GM18868 (cell line): Measurements from ENCODE around the gene AGBL4.

Experiments used
- ATAC-seq: cut with Tn5 transposase; IDR thresholded peaks from one replicate; pipeline ENCODE4 v1.9.1; 2021; ENCODE audit warnings: mild to moderate bottlenecking, moderate library complexity; ENCODE audit not compliant: unreplicated experiment

The AGBL4 gene

DNA sequence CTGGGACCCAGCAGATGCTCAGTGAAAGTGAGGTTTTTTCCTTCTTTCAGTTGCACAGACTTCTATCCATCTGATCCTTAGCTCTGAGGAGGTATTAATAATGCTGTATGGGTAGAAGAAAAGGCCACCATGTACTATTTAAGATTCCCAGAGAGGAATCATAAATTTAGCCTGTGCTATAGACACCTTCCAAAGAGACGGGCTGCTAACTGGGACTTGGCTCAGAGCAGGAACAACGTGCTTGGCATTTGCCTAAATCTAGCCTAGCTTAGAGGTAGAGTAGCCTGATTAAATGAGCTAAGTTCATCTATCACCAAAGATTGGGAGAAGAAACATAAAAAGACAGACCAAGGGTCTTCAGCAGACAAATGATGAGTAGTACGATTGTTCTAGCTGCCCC lies 1070.1 kb downstream of the AGBL4 start:
- no peak for ATAC-seq

GRCh38 chr1:48948562-48948961 lies 1075.2 kb downstream of the AGBL4 start:
- no peak for ATAC-seq

- no peak for ATAC-seq
Observed at GRCh38 chr1:48947761-48948537, 1075.8 kb downstream of the AGBL4 start.

GRCh38 chr1:48946070-48946469 lies 1077.7 kb downstream of the AGBL4 start:
- ATAC-seq, result no peak

DNA sequence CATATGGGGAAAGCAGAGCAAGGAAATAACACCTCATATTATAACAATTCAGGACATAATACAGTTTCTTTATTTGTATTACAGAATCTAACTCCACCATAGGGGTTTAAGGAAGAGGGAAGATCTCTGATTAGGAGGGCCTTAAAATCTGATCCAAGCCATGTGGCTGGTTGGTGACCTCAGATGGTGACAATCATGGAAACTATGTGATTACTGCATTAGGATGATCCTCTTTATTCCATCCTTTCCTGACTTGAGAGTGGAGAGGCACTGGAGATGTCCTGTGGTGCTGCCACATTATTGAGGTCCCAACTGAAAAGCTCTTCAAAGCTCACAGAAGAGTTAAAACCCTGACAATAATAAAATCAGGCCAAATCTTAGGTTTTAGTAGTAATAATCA lies 1078.9 kb downstream of the AGBL4 start:
- ATAC-seq, result no peak

- no peak for ATAC-seq
Observed at GRCh38 chr1:48943826-48944225, 1079.9 kb downstream of the AGBL4 start.

DNA sequence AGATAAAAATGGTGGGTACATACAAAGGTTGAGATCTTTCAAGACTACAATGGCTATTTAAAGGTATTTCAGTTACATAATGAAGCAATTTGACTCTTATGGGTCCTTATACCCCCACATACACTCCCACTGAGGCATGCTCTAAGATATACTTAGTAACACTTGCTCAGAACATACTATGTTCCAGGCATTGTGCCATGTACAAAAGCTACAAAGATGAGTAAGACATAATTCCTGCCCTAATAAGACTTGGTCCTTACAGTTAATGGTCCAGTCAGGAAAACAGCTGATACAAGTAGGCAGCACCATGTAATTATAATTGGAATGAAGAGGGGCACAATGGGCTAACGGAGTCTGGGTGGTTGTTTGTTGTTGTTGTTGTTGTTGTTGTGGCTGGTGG lies 1080.4 kb downstream of the AGBL4 start:
- no peak for ATAC-seq

DNA sequence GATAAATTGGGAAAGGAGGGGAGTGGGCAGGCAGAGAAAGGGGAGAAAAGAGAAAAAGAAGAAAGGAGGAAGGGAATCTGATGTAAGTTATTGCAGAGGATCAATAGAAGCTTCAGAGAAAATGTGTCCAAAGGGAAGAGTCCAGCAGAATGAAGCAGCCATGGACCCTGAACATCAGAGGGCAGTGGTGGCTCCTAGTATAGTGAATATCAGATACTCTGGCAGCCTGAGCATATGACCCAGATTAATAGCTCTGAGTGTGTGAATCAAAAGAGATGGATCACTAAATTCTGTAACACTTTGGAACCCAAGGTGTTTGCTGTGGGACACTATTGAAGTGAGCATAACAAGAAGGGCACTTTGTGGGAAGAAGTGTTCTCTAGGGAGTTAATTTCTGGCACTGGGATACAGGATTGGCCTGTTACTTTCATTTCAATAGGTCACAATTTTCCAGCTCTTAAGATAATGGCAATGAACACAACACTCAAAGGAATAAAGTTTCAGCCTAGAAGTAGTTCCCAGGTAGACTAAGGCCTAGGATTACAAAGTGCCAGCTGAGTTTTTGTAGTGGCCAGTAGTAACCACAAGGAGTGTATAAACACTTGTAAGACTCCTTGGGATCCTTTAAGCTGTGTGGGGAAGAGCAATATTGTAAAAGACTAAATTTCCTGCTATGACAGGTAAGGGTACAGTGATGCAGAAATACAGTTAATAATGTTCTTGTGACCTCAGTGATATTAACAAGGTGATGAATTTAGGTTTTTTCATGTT lies 1082.6 kb downstream of the AGBL4 start:
- ATAC-seq, result no peak

DNA sequence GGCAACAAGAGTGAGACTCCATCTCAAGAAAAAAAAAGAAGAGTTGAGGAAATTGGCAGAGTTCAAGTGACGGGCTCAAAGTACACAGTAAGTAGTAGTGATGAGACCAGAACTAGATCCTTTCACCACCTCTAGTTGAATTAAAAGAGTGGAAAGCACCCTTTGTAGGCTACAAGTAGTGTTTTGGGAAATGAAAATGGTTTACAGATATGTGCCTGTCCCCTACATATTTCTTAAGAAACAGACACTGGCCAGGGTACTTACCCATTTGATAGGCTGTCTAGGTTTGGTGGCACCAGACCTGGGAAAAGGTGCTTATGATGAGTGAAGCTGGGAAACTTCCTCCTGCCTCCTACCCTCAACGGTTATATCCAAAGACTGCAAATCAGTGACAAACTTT lies 1083.4 kb downstream of the AGBL4 start:
- ATAC-seq, result no peak

DNA sequence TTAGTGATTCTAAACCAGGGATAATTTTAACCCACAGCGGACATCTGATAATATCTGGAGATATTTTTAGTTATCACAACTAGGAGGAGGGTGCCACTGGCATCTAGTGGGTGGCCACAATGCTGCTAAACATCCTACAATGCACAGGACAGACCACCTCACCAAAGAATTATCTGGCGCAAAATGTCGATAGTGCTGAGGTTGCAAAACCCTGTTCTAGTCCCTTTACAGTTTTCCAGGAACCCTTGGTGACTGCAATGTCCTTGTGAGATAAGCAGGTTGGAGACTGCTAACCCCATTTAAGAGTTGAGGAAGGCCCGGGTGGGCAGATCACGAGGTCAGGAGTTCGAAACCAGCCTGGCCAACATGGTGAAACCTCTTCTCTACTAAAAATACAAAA lies 1083.9 kb downstream of the AGBL4 start:
- ATAC-seq, result no peak

- no peak for ATAC-seq
Observed at GRCh38 chr1:48939042-48939441, 1084.7 kb downstream of the AGBL4 start.

DNA sequence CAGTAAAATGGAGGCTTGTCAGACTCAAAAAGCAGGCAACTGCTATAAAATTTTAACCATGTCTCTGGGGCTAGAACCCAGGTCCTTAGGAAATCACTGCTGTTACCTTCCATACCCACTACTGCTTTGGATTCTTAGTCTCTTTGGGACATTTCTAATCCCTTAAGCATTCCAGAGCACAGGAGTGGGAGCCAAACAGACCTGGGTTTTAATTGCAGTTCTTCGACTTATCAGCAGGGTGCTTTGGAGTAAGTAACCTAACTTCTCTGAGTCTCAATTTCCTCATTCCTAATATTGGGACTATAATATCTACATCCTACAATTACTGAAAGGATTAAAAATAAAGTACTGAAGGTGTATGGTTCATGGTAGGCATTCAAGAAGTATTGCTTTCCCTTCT lies 1086.0 kb downstream of the AGBL4 start:
- ATAC-seq, result no peak

DNA sequence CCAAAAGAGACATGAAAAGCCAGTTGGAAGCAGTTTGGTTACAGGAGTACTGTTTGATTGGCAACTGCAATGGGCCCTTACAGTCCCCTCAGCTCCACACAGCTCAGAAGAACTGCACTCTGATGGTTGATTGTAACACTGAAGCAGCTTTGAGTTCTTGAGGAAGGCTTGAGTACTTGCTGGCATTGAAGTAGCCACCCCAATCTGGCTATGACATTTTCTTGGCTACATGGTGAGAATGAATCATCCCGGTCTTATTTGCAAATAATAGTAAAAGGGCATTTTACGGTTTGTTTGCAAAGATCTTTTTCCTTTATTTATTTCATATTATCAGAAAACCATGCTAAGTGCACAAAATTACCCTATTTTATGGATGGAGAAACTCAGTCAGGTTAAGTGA lies 1087.3 kb downstream of the AGBL4 start:
- ATAC-seq, result no peak

- no peak for ATAC-seq
Observed at GRCh38 chr1:48932366-48932765, 1091.4 kb downstream of the AGBL4 start.

GRCh38 chr1:48931506-48932192 lies 1092.1 kb downstream of the AGBL4 start:
- ATAC-seq, result no peak

DNA sequence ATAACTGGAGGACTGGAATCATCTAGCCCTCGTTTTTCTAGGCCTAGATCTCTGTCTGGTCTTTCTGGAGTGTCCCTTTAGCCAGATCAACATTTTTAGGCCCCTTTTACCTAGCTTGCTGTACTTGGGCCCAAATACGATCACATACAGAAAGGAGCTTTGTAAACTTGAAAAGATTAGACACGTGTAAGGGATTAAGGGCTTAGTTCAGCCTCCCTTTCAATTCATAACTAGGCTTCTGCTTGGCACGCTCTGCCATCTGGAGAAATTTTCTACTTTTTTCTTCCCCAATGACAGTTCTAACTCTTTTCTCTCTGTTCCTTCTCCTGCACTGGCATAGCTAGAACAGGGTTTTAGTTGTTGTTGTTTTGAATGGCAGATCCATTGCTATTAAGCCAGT lies 1093.7 kb downstream of the AGBL4 start:
- ATAC-seq, result no peak

DNA sequence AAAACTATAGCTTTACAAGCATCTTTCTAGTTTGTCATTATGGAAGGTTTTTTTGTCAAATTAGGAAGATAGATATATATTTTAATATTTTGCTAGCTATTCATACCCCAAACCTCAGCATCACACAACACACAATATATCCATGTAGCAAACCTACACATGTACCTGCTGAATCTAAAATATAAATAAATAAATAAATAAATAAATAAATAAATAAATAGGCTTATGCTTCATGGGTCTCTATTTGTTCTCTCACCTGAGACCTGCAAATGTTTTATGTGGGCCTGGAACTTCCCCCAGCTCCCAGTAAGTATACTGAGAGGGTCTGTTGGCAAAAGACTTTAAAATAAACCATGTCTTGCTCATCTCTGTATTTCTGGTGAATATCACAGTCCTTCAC lies 1099.7 kb downstream of the AGBL4 start:
- ATAC-seq, result no peak

GRCh38 chr1:48923116-48923515 lies 1100.6 kb downstream of the AGBL4 start:
- peak; percentile 84 for ATAC-seq

DNA sequence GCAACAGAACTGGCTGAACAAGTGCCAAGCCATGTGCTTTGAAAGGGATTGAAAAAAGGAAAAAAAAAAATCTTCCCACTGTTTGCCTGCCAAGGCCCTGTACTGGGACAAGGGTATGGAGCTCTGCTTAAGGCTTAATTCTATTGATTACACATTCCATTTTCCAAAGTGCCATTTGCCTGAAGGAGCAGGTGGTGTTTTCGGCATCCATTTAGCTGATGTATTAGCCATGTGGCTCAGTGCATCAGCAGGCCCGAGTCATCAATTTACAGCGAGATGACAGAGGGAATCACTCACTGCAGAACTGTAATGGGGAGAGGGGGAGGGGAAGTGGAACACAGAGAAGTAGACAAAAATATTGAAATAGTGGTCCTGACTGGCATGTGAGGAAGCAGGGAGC lies 1102.9 kb downstream of the AGBL4 start:
- ATAC-seq, result no peak

DNA sequence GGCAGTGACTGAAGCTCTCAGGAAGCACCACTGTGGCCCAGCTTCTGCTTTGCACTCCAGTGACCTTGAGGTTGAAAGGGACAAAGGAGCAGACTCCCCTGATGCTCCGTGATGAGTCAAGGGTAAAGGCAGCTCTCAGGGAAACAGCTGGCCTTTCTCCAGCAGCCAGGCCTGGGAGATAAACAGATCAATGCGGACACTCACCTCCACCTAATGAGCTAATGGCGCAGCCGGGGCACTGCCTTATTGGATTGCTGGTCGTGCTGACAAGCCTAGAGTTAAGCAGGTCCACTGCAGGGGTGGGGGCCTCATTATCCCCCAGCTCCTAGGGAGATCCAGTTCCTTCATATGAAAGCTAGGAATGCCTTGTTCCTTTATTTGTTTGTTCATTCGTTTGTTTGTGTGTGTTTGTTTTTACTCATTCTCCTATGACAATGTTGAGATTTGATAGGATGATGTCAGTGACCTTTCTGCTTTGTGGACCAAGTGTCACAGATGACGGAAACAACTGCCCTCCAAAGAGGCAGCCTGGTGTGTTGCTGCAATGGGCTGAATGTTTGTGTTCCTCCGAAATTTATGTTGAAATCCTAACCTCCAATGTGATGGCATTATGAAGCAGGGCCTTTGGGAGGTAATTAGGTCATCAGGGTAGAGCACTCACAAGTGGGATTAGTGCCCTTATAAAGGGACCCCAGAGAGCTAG lies 1105.7 kb downstream of the AGBL4 start:
- ATAC-seq, result no peak

GRCh38 chr1:48917070-48917454 lies 1106.7 kb downstream of the AGBL4 start:
- no peak for ATAC-seq
